Ovary (tissue), 10 donors: Measurements from ENCODE around the gene SMARCC1. TPM values are rescaled to one million over a fixed set of nuclear protein-coding genes. Genes with fewer than 3 reads are reported as not detected.
A peak's percentile ranks its signal among the peaks of the same experiment; 100 is the strongest.
"Not testable (repeated sequence)": the region's sequence is repeated elsewhere in the genome, so short reads cannot be mapped to it uniquely, and the experiment has no call there.

Experiments used
- DNase-seq, 5 donors: peaks; one replicate each; pipeline ENCODE4 v3.0.0-alpha.2; 2019 to 2020
- H3K27ac ChIP-seq, 2 donors: fragments of 200-600 bp; one replicate each; pipeline versions ENCODE4 v1.5.1 to v1.8.0; 2019 to 2022
- H3K27me3 ChIP-seq: fragments of 200-600 bp; one replicate; pipeline ENCODE4 v1.8.0; 2022
- H3K36me3 ChIP-seq: fragments of 200-600 bp; sonication (generic); one replicate; pipeline ENCODE4 v1.5.1; 2019
- H3K4me1 ChIP-seq: one replicate; pipeline ENCODE4 v1.8.1; 2013; ENCODE audit warnings: mild to moderate bottlenecking, moderate library complexity; ENCODE audit not compliant: insufficient read depth
- H3K4me3 ChIP-seq: fragments of 200-600 bp; sonication (generic); one replicate; pipeline ENCODE4 v1.5.1; 2017
- H3K9me3 ChIP-seq, 2 donors: fragments of 200-600 bp in 1 of 2; sonication (generic) in 1 of 2; one replicate each; pipeline versions ENCODE4 v1.5.1 to v1.8.1; 2013 to 2019; ENCODE audit warnings: mild to moderate bottlenecking in 1 of 2, moderate library complexity in 1 of 2
- CTCF ChIP-seq, 3 donors: fragments of 450-650 bp in 2 of 3; fragments of 200-600 bp in 1 of 3; IDR thresholded peaks; one replicate each; pipeline versions ENCODE4 v1.5.1 to v1.8.0; 2016 to 2022; ENCODE audit warnings: antibody characterized with exemption in 3 of 3, mild to moderate bottlenecking in 1 of 3
- EP300 ChIP-seq: sonication (generic); formaldehyde crosslinking; IDR thresholded peaks from one replicate; pipeline ENCODE4 v1.6.1; 2017; ENCODE audit warnings: antibody characterized with exemption
- POLR2A ChIP-seq: fragments of 450-650 bp; IDR thresholded peaks from one replicate; pipeline ENCODE4 v1.6.1; 2017; ENCODE audit warnings: antibody characterized with exemption, mild to moderate bottlenecking, moderate library complexity
- WGBS, 3 donors: extraction: QIAGEN DNeasy Blood & Tissue Kit in 1 of 3; methylation state at CpG; one replicate each; pipeline versions ENCODE4 v1.1.5 to v1.1.7; 2013 to 2017; 5-methylcytosine and 5-hydroxymethylcytosine counted together
- intact Hi-C, 4 donors: fragments of 100-400 bp; cut with DNase I; formaldehyde crosslinking; loops; one replicate each; pipeline versions ENCODE4 v1.11.0 to v1.15.1; 2022 to 2023
- long read RNA-seq, 3 donors: library from polyadenylated mRNA in 2 of 3; unstranded in 2 of 3; transcript quantifications; one replicate each; pipeline ENCODE4 v2.0.0 and lab custom pipeline, GENCODE V29; 2021 to 2026
- polyA plus RNA-seq, 2 donors: library from polyadenylated mRNA; stranded (reverse); fragments of 200-250 nt in 1 of 2; fragments of 350-450 nt in 1 of 2; fragmentation: Illumina TruSeq in 1 of 2; extraction: RNeasy Lipid Tissue Mini Kit (QIAGEN cat#74804) in 1 of 2; gene quantifications; one replicate each; pipeline ENCODE4 v1.2.3, GENCODE V29; 2013 to 2014
- total RNA-seq, 7 donors: library from RNA; depleted of rRNA in 2 of 7; stranded (reverse); fragments of >200 nt in 2 of 7; fragmentation: NEBNext Ultra II Directional in 3 of 7; extraction: Animal tissue kit (Norgen Biotek cat#: 25700) in 3 of 7; gene quantifications; one replicate each; pipeline versions ENCODE4 v1.1.0 to v1.2.4, GENCODE V29; 2016 to 2023
- donor health status: DM: no; HTN: no; CAD: no; lungs with moderate emphysema.
- donor health status: DM: no; HTN: no; CAD: no.
- donor health status: Bipolar disorder and iron deficiency.
- donor health status: DM: yes; HTN: yes; CAD: no.
- donor health status: DM: no; HTN: no; CAD: no.
- donor health status: DM: yes; HTN: yes; CAD: no.

The SMARCC1 gene
- total RNA-seq = 10 to 100 TPM; 26.1 to 68.9 (median 64.5) TPM
- 10 to 100 TPM; 24.8 to 50.6 TPM for polyA plus RNA-seq
- long read RNA-seq, donor 1, partial matches to known transcripts = 32 of 55 reads
- long read RNA-seq, donor 1, other reads (novel, unspliced or antisense) = 23 of 55 reads
- long read RNA-seq, donor 2, full-length matches to known transcripts = 5 of 296 reads
- long read RNA-seq, donor 2, partial matches to known transcripts = 270 of 296 reads
- long read RNA-seq, donor 2, other reads (novel, unspliced or antisense) = 21 of 296 reads
- long read RNA-seq, donor 3, full-length matches to known transcripts = 33 of 81 reads
- long read RNA-seq, donor 3, partial matches to known transcripts = 19 of 81 reads
- long read RNA-seq, donor 3, other reads (novel, unspliced or antisense) = 29 of 81 reads

GRCh38 chr3:47781685-47782445 lies at the start of gene SMARCC1:
TSS of gene SMARCC1 (minus strand) at chr3:47781893. CDS start at chr3:47781797, 96 bp downstream.
- Histone ChIP-seq H3K36me3 (no peaks in the 10 kb centered on the region), H3K27me3 (no peaks in the 10 kb centered on the region), H3K27ac (peak within 1 kb of the TSS; percentile 71 to 91), H3K4me3 (peak within 1 kb of the TSS; percentile 96), H3K4me1 (peaks cover 6% of the 10 kb centered on the region), H3K9me3 (no peaks in the 10 kb centered on the region)
- intact Hi-C loops = no loop called here
- TF ChIP-seq CTCF (IDR thresholded peaks at IDR 0.05) (peak in 1 of 3 donors; percentile 17), POLR2A (peak; percentile 80), EP300 (peak; percentile 73)
- DNase-seq = peak; percentile 96 to 99 (median 98)
- WGBS, 3 donors = 0 to 1% (median 1%) methylated on average over 73 to 79 of the region's 79 CpGs

GRCh38 chr3:47829482-47829881 lies 47.8 kb upstream of the SMARCC1 start:
- H3K27me3 ChIP-seq, H3K4me1 ChIP-seq, H3K36me3 ChIP-seq, H3K27ac ChIP-seq, H3K4me3 ChIP-seq, H3K9me3 ChIP-seq, DNase-seq: not testable (repeated sequence)
- WGBS, 3 donors = 92 to 95% (median 92%) methylated on average over 9 of the region's 9 CpGs
- intact Hi-C loops = loop anchor here in 3 of 4 donors (5.0 to 10.0 kb wide), 3 partner anchors 163 to 328 kb away; no protein-coding TSS in a partner anchor

GRCh38 chr3:47825590-47825989 lies 43.9 kb upstream of the SMARCC1 start:
- intact Hi-C loops = loop anchor here in 3 of 4 donors (5.0 to 10.0 kb wide), 3 partner anchors 167 to 332 kb away; no protein-coding TSS in a partner anchor
- Histone ChIP-seq H3K4me3 (peak overlapping the region; percentile 98), H3K4me1 (peaks cover 2% of the 10 kb centered on the region), H3K27me3 (no peaks in the 10 kb centered on the region), H3K36me3 (no peaks in the 10 kb centered on the region), H3K27ac (peak overlapping the region; percentile 73 to 84), H3K9me3 (no peaks in the 10 kb centered on the region)
- WGBS, 3 donors = 17 to 25% (median 24%) methylated on average over 7 of the region's 7 CpGs
- no peak for TF ChIP-seq CTCF (IDR thresholded peaks at IDR 0.05)
- TF ChIP-seq POLR2A = no peak
- TF ChIP-seq EP300 = no peak
- no peak for DNase-seq

- intact Hi-C loops = loop anchor here in 3 of 4 donors (5.0 to 10.0 kb wide), 3 partner anchors 167 to 332 kb away; no protein-coding TSS in a partner anchor
- H3K4me1 ChIP-seq = peaks cover 2% of the 10 kb centered on the region
- H3K9me3 ChIP-seq = no peaks in the 10 kb centered on the region
- no peaks in the 10 kb centered on the region for H3K27me3 ChIP-seq
- DNase-seq = peak; percentile 65 to 86 (median 76)
- 2 to 4% (median 4%) methylated on average over 51 to 77 of the region's 77 CpGs for WGBS, 3 donors
- no peaks in the 10 kb centered on the region for H3K36me3 ChIP-seq
- peak overlapping the region; percentile 73 to 84 for H3K27ac ChIP-seq
- peak overlapping the region; percentile 98 for H3K4me3 ChIP-seq
- TF ChIP-seq EP300 (no peak), POLR2A (peak; percentile 26), CTCF (IDR thresholded peaks at IDR 0.05) (peak; percentile 69 to 94 (median 93))
These were observed 43.1 kb upstream of the SMARCC1 start for GRCh38 chr3:47824541-47825473.
